ENCODE results near the gene PTTG1IP. TPM values are rescaled to one million over a fixed set of nuclear protein-coding genes. Genes with fewer than 3 reads are reported as not detected.

Gene PTTG1IP
- total and polyA plus RNA-seq, 2 of the 13 experiments (the other 11 are each of a cell fraction or from before 2014, with no cell fraction given), result 161 to 700 TPM

DNA sequence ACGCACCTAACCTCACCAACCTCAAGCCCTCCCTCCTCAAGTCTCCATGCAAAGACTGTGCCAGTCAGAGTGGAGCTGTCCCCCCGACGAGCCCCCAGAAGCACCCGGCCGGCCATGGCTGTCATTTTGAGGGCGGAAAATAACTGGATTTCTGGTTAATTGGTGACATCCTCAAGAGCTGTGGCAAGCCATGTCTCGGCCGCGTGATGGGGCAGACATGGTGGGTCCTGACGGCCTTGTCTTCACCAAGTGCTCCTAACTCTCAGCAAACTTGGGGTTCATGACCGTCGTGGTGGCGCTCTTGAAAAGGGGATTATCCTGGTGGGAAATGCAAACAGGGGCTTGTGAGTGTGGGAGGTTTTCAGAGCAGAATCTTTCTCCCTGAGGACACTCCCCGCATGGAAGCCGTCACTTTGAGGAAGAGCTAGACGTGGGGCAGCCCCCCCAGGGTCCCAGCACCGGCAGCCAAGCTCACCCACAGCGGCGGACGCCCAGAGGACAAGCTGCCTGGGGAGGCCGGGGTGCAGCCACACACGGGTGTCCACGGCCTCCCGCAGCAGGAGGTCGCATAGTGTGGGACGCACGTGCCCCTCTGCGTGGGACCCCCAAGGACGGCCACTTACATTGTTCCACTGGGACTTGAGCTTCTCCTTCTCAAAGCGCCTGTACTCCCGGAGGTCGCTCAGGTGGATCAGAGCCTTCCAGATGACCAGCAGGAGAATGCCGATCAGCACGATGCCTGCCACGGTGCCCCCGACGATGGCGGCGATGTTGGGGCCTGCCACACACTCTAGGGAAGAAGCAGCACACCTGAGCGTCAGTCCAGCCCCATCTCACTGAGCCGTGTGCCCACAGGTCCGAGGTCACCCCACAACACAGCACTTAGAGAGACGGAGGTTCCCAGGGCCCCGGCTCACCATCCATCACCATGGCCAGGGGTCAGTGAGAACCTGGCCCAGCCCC lies 12.9 kb upstream of the PTTG1IP start:
- Histone ChIP-seq H3K9ac (ENCODE audit: insufficient read depth, low read depth, low read length) (no peak overlapping the region), H3K4me2 (ENCODE audit: low read depth, low read length) (no peak overlapping the region), H3K4me3 (replicated peaks in 1 of 3; ENCODE audit: insufficient read depth in 1 of 3, low read depth in 2 of 3, low read length in 3 of 3) (no peak overlapping the region), H3K79me2 (ENCODE audit: insufficient read depth, low read length) (no peaks in the 10 kb centered on the region), H3K27ac (ENCODE audit: extremely low read length, insufficient read depth, low read length) (no peak overlapping the region), H2AFZ (ENCODE audit: low read length) (no peak overlapping the region), H4K20me1 (ENCODE audit: insufficient read depth, low read length) (no peaks in the 10 kb centered on the region), H3K9me3 (ENCODE audit: low read length) (no peaks in the 10 kb centered on the region), H3K36me3 (replicated peaks in 1 of 2; ENCODE audit: control insufficient read depth in 1 of 2, insufficient read depth in 2 of 2, low read length in 2 of 2) (no peaks in the 10 kb centered on the region; a peak in 1 of 5 replicates), H3K4me1 (ENCODE audit: insufficient read depth, low read length) (peaks cover 72% of the 10 kb centered on the region), H3K27me3 (ENCODE audit: control insufficient read depth in 1 of 2, insufficient read depth in 2 of 2, low read length in 2 of 2) (no peaks in the 10 kb centered on the region)
- POLR2A ChIA-PET, result no interaction called here
- TF ChIP-seq REL (CRISPR knock-in tag; conservative IDR thresholded peaks at IDR 0.05), result no peak
- TF ChIP-seq, protein P1, sequence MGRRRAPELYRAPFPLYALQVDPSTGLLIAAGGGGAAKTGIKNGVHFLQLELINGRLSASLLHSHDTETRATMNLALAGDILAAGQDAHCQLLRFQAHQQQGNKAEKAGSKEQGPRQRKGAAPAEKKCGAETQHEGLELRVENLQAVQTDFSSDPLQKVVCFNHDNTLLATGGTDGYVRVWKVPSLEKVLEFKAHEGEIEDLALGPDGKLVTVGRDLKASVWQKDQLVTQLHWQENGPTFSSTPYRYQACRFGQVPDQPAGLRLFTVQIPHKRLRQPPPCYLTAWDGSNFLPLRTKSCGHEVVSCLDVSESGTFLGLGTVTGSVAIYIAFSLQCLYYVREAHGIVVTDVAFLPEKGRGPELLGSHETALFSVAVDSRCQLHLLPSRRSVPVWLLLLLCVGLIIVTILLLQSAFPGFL (CRISPR knock-in tag; IDR thresholded peaks at IDR 0.05), result no peak
- no peak for TF ChIP-seq SMAD1 (CRISPR knock-in tag; IDR thresholded peaks at IDR 0.05; ENCODE audit: borderline replicate concordance, low read depth)
- TF ChIP-seq, protein P2, sequence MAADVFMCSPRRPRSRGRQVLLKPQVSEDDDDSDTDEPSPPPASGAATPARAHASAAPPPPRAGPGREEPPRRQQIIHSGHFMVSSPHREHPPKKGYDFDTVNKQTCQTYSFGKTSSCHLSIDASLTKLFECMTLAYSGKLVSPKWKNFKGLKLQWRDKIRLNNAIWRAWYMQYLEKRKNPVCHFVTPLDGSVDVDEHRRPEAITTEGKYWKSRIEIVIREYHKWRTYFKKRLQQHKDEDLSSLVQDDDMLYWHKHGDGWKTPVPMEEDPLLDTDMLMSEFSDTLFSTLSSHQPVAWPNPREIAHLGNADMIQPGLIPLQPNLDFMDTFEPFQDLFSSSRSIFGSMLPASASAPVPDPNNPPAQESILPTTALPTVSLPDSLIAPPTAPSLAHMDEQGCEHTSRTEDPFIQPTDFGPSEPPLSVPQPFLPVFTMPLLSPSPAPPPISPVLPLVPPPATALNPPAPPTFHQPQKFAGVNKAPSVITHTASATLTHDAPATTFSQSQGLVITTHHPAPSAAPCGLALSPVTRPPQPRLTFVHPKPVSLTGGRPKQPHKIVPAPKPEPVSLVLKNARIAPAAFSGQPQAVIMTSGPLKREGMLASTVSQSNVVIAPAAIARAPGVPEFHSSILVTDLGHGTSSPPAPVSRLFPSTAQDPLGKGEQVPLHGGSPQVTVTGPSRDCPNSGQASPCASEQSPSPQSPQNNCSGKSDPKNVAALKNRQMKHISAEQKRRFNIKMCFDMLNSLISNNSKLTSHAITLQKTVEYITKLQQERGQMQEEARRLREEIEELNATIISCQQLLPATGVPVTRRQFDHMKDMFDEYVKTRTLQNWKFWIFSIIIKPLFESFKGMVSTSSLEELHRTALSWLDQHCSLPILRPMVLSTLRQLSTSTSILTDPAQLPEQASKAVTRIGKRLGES (CRISPR knock-in tag; IDR thresholded peaks at IDR 0.05; ENCODE audit: borderline replicate concordance), result no peak
- TF ChIP-seq JUNB (CRISPR knock-in tag; IDR thresholded peaks at IDR 0.05; ENCODE audit: borderline replicate concordance), result no peak
- TF ChIP-seq CBFB (CRISPR knock-in tag; IDR thresholded peaks at IDR 0.05), result no peak
- TF ChIP-seq NAIF1 (CRISPR knock-in tag; IDR thresholded peaks at IDR 0.05; ENCODE audit: borderline replicate concordance), result no peak
- no peak for TF ChIP-seq ZNF746 (CRISPR knock-in tag; IDR thresholded peaks at IDR 0.05)
- TF ChIP-seq MIXL1 (CRISPR knock-in tag; IDR thresholded peaks at IDR 0.05), result no peak
- ATAC-seq (no peak), DNase-seq (ENCODE audit: low spot score) (no peak), FAIRE-seq (no peak)
- CTCF ChIA-PET (ENCODE audit: low intra/inter-chr PET ratio, low total read pairs), result no interaction called here
- 91% methylated on average over 18 of the region's 44 CpGs for WGBS (ENCODE audit: low lambda C conversion rate)
- intact Hi-C loops (cut with micrococcal nuclease; ENCODE audit: unreplicated experiment) (no loop called here), in situ Hi-C loops (cut with HindIII; ENCODE audit: extremely low pct_ligation_motif_present, low pct_unique_long_range_greater_than_20kb) (no loop called here)
- no TSS peak for BruUV-seq (replicated peaks)

All from HepG2 (cell line).